MM.1S (cell line): ENCODE measurements around the gene GSG1L.

Experiments used
- EZH2 ChIP-seq: fragments of 300-600 bp; sonication (generic); optimal IDR thresholded peaks from 2 replicates; pipeline ENCODE3; 2017; ENCODE audit warnings: low read depth, mild to moderate bottlenecking, antibody characterized with exemption, low read length, mixed read lengths
- EZH2phosphoT487 ChIP-seq: fragments of 300-600 bp; sonication (generic); IDR thresholded peaks from 2 replicates; pipeline ENCODE4 v1.6.1; 2018; ENCODE audit warnings: antibody characterized with exemption, low read length
- TF ChIP-seq, protein P1 (sequence below): fragments of 300-600 bp; sonication (generic); IDR thresholded peaks from 2 replicates; pipeline ENCODE4 v1.5.1; 2016; ENCODE audit warnings: antibody characterized with exemption, low read length, mixed read lengths

DNA sequence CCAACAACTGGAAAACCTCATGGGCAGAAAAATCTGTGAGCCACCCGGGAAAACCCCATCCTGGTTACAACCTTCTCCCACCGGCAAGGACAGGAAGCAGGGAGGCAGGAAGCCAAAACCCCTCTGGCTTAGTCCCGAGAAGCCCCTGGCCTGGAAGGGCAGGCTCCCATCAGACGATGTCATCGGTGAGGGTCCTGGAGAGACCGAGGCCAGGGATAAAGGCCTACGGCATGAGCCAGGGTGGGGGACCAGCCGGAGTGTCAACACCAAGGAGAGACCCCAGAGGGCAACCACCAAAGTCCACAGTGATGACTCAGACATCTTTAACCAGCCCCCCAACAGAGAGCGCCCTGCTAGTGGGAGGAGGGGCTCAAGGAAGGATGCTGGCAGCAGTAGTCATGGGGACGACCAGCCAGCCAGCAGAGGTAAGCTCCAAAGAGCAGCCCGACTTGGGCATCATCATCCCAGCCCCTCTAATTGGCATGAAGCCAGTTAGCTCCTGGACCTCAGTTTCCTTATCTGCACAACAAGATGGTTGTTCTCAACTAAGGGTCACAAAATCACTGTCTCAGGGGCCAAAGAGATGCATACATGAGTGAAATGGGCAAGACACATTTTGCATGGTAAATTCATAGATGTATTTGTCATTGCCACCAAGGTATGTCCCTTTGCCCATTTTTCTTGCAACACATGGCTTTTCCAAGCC, 322.9 kb downstream of the GSG1L start:
- TF ChIP-seq, protein P1, sequence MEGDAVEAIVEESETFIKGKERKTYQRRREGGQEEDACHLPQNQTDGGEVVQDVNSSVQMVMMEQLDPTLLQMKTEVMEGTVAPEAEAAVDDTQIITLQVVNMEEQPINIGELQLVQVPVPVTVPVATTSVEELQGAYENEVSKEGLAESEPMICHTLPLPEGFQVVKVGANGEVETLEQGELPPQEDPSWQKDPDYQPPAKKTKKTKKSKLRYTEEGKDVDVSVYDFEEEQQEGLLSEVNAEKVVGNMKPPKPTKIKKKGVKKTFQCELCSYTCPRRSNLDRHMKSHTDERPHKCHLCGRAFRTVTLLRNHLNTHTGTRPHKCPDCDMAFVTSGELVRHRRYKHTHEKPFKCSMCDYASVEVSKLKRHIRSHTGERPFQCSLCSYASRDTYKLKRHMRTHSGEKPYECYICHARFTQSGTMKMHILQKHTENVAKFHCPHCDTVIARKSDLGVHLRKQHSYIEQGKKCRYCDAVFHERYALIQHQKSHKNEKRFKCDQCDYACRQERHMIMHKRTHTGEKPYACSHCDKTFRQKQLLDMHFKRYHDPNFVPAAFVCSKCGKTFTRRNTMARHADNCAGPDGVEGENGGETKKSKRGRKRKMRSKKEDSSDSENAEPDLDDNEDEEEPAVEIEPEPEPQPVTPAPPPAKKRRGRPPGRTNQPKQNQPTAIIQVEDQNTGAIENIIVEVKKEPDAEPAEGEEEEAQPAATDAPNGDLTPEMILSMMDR = no peak
- no peak for TF ChIP-seq EZH2phosphoT487
- no peak for TF ChIP-seq EZH2
